COLO668 (cell line): ENCODE measurements around the gene AK1.
"Not testable (repeated sequence)": the region's sequence is repeated elsewhere in the genome, so short reads cannot be mapped to it uniquely, and the experiment has no call there.

Experiments
- DNase-seq: peaks from one replicate; lab custom pipeline; 2025; ENCODE audit not compliant: unreplicated experiment; lab: John Stamatoyannopoulos, UW

Gene AK1

DNA sequence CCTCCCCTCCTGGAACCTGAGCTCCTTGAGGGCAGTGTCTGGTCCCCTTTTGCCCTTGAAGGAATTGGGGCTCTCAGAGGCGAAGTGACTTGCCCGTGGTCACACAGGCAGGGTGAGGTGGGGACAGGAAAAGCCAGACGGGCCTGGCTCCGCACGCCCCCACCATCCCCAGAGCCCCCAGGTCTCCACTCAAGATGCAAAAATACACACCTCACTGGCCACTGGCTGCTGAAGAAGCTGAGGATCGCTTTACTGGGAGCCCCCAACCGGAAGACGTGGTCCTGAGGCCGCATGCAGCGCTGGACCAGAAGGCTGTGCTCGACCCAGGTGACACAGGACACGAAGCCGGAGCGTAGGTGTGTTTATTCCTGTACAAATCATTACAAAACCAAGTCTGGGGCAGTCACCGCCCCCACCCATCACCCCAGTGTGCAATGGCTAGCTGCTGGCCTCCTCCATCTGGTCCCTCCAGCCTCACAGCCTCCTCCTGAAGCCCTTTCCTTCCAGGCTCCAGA lies 7.6 kb upstream of the AK1 start:
- no peak for DNase-seq

DNA sequence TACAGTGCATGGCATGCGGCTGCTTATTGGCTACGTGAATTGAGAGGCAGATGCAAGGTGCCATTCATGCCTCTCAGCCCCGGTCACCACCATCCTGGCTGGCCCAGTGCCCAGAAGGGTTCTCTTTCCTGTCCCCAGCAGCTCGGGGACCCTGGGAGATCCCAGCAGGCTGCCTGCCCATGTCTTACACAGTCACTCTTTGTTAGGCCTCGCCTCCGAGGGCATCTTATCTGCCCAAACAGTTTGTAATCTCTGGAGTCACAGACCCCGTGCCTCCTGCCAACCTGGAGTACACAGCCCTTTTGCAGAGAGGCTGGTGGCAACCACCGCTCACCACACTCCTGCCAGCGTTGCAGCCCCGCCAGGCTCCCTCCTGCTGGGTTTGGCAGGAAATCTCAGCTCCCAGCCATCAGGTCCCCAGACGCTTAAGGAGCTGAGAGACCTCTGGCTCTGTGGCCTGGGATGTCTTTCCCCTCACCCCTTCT lies 7.0 kb upstream of the AK1 start:
- peak; percentile 30 for DNase-seq

DNA sequence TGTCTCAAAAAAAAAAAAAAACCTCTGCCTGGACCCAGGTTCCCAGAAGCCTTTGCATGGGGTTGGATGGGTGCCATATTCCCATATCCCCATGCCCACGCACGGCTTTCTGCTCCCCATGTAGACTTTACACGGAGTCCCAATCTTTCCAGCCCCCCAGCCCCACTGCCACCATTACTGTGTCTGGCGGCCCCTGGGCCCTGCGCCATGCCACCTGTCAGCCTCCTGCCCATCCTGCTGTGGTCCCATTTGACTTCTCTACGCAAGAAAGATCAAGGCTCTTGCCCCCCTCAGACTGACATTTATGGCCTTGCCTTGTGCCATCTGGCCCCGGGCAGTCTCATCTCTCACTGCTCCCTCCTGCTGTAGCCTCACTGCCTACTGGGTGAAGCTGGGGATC lies 6.5 kb upstream of the AK1 start:
- DNase-seq = no peak

- DNase-seq = not testable (repeated sequence)
Measured at GRCh38 chr9:127881715-127882114, 4.2 kb upstream of the AK1 start.

DNA sequence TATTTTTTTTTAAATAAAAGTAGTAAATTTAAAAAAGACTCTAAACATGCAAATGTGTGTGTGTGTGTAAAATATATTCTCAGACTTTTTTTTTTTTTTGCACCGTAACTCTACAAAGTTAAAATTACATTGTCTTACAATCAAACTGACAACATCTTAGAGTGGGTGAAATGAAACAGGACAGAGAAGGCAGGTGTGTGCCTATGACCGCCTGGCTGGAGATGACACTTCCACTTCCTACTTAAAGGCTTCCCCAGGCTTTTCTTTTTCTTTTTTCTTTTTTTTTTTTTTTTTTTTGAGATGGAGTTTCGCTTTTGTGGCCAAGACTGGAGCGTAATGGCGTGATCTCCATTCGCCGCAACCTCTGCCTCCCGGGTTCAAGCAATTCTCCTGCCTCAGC lies 2.7 kb upstream of the AK1 start:
- DNase-seq = no peak

GRCh38 chr9:127878652-127879390 lies 1.3 kb upstream of the AK1 start:
- no peak for DNase-seq

DNA sequence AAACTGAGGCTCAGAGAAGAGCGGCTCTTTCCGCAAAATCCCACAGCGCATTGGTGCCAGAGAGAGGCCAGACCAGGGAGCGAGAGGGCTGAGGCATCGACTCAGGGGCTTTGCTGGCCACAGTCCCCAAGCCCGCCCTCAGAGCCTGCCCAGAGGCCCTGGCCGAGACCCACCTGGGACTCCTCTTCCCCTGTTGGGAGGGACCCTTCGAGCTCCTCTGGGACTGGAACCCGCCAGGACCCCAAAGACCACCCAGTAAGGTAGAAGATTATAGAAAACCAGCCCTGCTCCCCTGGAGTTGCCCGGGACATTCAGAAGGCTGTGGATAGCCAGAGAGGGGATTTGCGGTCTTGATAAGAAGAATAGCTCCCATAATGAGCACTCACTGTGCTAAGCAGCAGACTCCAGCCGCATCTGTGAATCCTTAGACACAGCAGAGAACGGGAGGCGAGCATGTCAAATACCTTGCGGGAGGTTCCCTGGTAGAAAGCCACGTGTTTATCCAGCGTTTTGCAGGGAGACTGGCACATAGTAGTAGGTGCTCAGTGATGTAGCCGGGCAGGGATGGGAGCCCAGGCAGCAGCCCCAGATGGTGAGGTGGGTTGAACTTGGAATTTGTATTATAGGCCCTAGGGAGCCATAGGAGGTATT lies 651 bp upstream of the AK1 start:
- DNase-seq = no peak

- DNase-seq = peak; percentile 57
Measured at GRCh38 chr9:127876764-127877562, 512 bp downstream of the AK1 start.

GRCh38 chr9:127876026-127876763 lies 1.3 kb downstream of the AK1 start:
- DNase-seq = no peak

DNA sequence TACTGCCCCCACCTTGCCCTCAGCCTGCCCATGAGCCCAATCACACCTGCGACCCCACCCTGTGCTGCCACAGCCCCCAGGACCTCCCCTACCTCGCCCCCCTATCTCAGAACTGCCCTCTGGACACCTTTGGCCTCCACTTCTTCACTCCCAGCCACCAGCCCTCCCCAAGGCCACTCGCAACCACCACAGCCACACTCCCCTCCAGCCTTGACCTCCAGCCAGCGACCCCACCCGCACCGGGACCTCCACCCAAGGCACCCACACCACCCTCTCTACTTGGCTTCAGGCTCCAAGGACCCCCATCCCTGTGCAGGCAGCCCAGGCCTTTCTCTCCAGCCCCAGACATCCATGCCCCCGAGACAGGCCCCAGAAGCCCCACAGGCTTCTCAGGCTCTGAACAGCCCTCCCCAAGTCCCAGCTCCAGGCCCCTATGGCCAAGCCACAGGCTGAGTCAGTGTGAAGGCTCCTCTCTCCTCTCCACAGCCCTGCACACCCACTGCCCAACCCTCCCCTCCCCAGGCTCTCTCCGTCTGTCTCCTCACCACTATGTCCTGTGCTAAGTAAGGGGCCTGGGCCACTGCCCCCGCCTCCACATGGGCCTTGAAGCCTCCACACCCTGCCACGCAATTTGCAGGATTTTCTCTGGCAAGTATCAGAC lies 2.0 kb downstream of the AK1 start:
- no peak for DNase-seq

- DNase-seq = no peak
Measured at GRCh38 chr9:127874301-127875221, 2.9 kb downstream of the AK1 start.

DNA sequence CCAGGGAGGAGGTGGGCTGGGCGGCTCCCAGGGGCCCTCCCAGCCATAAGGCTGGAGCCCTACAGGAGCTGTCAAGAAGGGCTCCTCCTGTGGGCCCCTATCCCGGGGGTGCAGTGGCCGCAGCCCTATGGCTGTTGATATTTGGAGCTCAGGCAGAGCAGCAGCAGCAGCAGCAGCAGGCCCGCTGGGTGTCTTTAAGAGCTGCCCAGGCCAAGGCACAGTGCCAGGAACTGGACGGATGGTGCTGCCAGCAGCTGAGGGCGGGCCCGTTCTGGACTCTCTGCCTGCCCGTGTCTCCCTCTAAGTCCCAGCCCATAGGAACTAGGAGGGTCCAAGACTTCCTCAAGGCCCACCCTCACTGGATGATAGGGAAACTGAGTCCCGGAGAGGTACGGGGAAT lies 3.6 kb downstream of the AK1 start:
- no peak for DNase-seq

- no peak for DNase-seq
Measured at GRCh38 chr9:127873223-127873691, 4.2 kb downstream of the AK1 start.

GRCh38 chr9:127872369-127873222 lies 4.9 kb downstream of the AK1 start:
- no peak for DNase-seq

GRCh38 chr9:127871531-127871930 lies 5.9 kb downstream of the AK1 start:
- no peak for DNase-seq

DNA sequence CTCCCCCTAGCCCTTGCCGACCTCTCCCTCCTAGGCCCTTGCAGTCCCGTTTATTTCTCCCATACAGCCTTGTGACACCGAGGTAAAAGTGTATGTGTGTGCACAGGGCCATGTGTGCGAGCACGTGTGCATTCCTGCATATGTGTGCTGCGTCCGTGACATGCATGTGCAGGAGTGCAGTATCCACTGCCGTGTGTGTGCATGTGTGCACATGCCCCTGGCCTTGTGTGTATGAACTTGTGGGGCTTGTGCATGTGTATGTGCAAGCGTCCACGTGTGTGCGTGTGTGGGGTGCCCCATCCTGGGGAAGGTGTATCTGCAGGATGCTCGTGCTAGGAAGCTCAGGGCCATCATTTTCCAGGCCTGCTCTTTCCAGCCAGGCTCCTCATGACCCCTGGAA lies 6.6 kb downstream of the AK1 start:
- no peak for DNase-seq

DNA sequence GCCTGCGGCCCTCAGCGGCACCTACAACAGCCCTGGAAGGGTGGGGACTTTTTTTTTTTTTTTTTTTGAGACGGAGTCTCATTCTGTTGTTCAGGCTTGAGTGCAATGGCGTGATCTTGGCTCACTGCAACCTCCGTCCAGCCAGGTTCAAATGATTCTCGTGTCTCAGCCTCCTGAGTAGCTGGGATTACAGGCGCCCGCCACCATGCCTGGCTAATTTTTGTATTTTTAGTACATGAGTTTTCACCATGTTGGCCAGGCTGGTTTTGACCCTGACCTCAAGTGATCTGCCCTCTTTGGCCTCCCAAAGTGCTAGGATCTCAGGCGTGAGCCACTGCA lies 7.4 kb downstream of the AK1 start:
- DNase-seq = not testable (repeated sequence)
